Measurements from ENCODE around the gene C20orf204.

- TF ChIP-seq CTCF (IDR thresholded peaks at IDR 0.05) (no peak), POLR2A (IDR thresholded peaks at IDR 0.05) (no peak), POLR2AphosphoS5 (IDR thresholded peaks at IDR 0.05) (no peak)
Measured at GRCh38 chr20:64041781-64042053, 5.7 kb downstream of the C20orf204 start.

Measured in sigmoid colon (tissue), 4 donors.